Astrocyte (in vitro differentiated cells and primary cell): ENCODE measurements around the gene CLCA2. TPM values are rescaled to one million over a fixed set of nuclear protein-coding genes. Genes with fewer than 3 reads are reported as not detected.

Source experiments
- DNase-seq: peaks from one replicate; pipeline ENCODE4 v3.0.0-alpha.2; 2010; ENCODE audit warnings: low read depth
- FAIRE-seq: peaks from 2 replicates; lab custom pipeline; 2011; peaks lifted over from hg19 to GRCh38; lab: Jason Lieb, UNC
- H2AFZ ChIP-seq: 2 replicates; pipeline ENCODE4 v1.6.0; 2012; ENCODE audit warnings: low read depth, low read length, inconsistent platforms
- H3K27ac ChIP-seq: 2 replicates; pipeline ENCODE4 v1.5.1; 2011; ENCODE audit warnings: low read depth, low read length, inconsistent platforms
- H3K27me3 ChIP-seq: 2 replicates; pipeline ENCODE4 v1.6.0; 2011; ENCODE audit warnings: low read length, inconsistent platforms; ENCODE audit not compliant: insufficient read depth
- H3K36me3 ChIP-seq: 2 replicates; pipeline ENCODE4 v1.5.1; 2011; ENCODE audit warnings: low read length, inconsistent platforms; ENCODE audit not compliant: insufficient read depth
- H3K4me1 ChIP-seq: 2 replicates; pipeline ENCODE4 v1.5.1; 2011; ENCODE audit warnings: low read length, inconsistent platforms; ENCODE audit not compliant: insufficient read depth
- H3K4me2 ChIP-seq: 2 replicates; pipeline ENCODE4 v1.6.0; 2012; ENCODE audit warnings: low read length, inconsistent platforms
- H3K4me3 ChIP-seq: 2 replicates; pipeline ENCODE4 v1.5.1; 2011; ENCODE audit warnings: low read depth, mild to moderate bottlenecking, low read length, inconsistent platforms; ENCODE audit not compliant: insufficient read depth
- H3K79me2 ChIP-seq: 2 replicates; pipeline ENCODE4 v1.6.0; 2012; ENCODE audit warnings: mild to moderate bottlenecking, low read length, inconsistent platforms; ENCODE audit not compliant: insufficient read depth
- H3K9ac ChIP-seq: 2 replicates; pipeline ENCODE4 v1.6.0; 2012; ENCODE audit warnings: mild to moderate bottlenecking, low read length, inconsistent platforms
- H3K9me3 ChIP-seq: 2 replicates; pipeline ENCODE4 v1.5.1; 2012; ENCODE audit warnings: low read depth, mild to moderate bottlenecking, low read length, inconsistent platforms; ENCODE audit not compliant: insufficient read depth
- H4K20me1 ChIP-seq: 2 replicates; pipeline ENCODE4 v1.6.0; 2012; ENCODE audit warnings: low read length, inconsistent platforms; ENCODE audit not compliant: insufficient read depth
- H3K27ac Mint-ChIP-seq: one replicate; pipeline ENCODE4 v1.8.0; 2021; ENCODE audit warnings: mild to moderate bottlenecking, mixed read lengths; ENCODE audit not compliant: unreplicated experiment
- H3K27me3 Mint-ChIP-seq: one replicate; pipeline ENCODE4 v1.8.0; 2021; ENCODE audit warnings: low read depth, mixed read lengths; ENCODE audit not compliant: unreplicated experiment
- H3K36me3 Mint-ChIP-seq: one replicate; pipeline ENCODE4 v1.8.0; 2021; ENCODE audit warnings: low read depth, mixed read lengths; ENCODE audit not compliant: unreplicated experiment
- H3K4me1 Mint-ChIP-seq: one replicate; pipeline ENCODE4 v1.8.0; 2021; ENCODE audit warnings: low read depth, mixed read lengths; ENCODE audit not compliant: unreplicated experiment
- H3K4me3 Mint-ChIP-seq: one replicate; pipeline ENCODE4 v1.8.0; 2021; ENCODE audit warnings: mild to moderate bottlenecking, moderate library complexity, mixed read lengths; ENCODE audit not compliant: unreplicated experiment
- H3K9me3 Mint-ChIP-seq: one replicate; pipeline ENCODE4 v1.8.0; 2021; ENCODE audit warnings: mild to moderate bottlenecking, mixed read lengths; ENCODE audit not compliant: unreplicated experiment
- CTCF ChIP-seq: IDR thresholded peaks from 2 replicates; pipeline ENCODE4 v1.5.1; 2011; ENCODE audit warnings: low read depth, mild to moderate bottlenecking, inconsistent platforms, low read length, moderate library complexity; ENCODE audit not compliant: insufficient read depth
- EZH2 ChIP-seq: IDR thresholded peaks from 2 replicates; pipeline ENCODE4 v1.6.1; 2012; ENCODE audit warnings: mild to moderate bottlenecking, low read length, inconsistent platforms; ENCODE audit not compliant: insufficient read depth
- total RNA-seq: library from RNA; stranded (reverse); gene quantifications from 2 replicates; pipeline ENCODE4 v1.2.1, GENCODE V29; 2021

The CLCA2 gene
- total RNA-seq, 1 donor from 2014 or later: 0.77 TPM

GRCh38 chr1:86382878-86383277 lies 41.1 kb upstream of the CLCA2 start:
- no peak for FAIRE-seq

GRCh38 chr1:86387916-86388627 lies 35.9 kb upstream of the CLCA2 start:
- no peaks in the 10 kb centered on the region for H3K4me1 ChIP-seq
- Mint-ChIP-seq H3K9me3 (no peaks in the 10 kb centered on the region), H3K4me1 (peaks cover 19% of the 10 kb centered on the region), H3K36me3 (peaks cover 7% of the 10 kb centered on the region), H3K27ac (no peak overlapping the region), H3K27me3 (no peaks in the 10 kb centered on the region), H3K4me3 (no peak overlapping the region)
- DNase-seq: no peak
- no peak for FAIRE-seq
- no peaks in the 10 kb centered on the region for H3K27me3 ChIP-seq
- H3K4me3 ChIP-seq: no peak overlapping the region
- H3K27ac ChIP-seq: no peak overlapping the region
- H3K9ac ChIP-seq: no peak overlapping the region
- H2AFZ ChIP-seq: no peak overlapping the region
- TF ChIP-seq CTCF (no peak), EZH2 (no peak)
- peaks cover 4% of the 10 kb centered on the region for H4K20me1 ChIP-seq
- no peaks in the 10 kb centered on the region for H3K36me3 ChIP-seq
- H3K79me2 ChIP-seq: peaks cover 70% of the 10 kb centered on the region
- H3K9me3 ChIP-seq: no peaks in the 10 kb centered on the region
- no peak overlapping the region for H3K4me2 ChIP-seq

More at GRCh38 chr1:86382878-86383277, 41.1 kb upstream of the CLCA2 start:
- no peaks in the 10 kb centered on the region for H3K27me3 Mint-ChIP-seq
- Histone ChIP-seq H4K20me1 (no peaks in the 10 kb centered on the region), H3K79me2 (peaks cover 19% of the 10 kb centered on the region), H3K27me3 (no peaks in the 10 kb centered on the region), H3K9me3 (no peaks in the 10 kb centered on the region), H3K36me3 (no peaks in the 10 kb centered on the region), H3K27ac (no peak overlapping the region), H3K9ac (no peak overlapping the region), H3K4me1 (no peaks in the 10 kb centered on the region), H2AFZ (no peak overlapping the region), H3K4me2 (no peak overlapping the region), H3K4me3 (no peak overlapping the region)
- peaks cover 2% of the 10 kb centered on the region for H3K4me1 Mint-ChIP-seq
- no peak for TF ChIP-seq CTCF
- no peak for TF ChIP-seq EZH2
- peaks cover 5% of the 10 kb centered on the region for H3K9me3 Mint-ChIP-seq
- peaks cover 7% of the 10 kb centered on the region for H3K36me3 Mint-ChIP-seq
- no peak overlapping the region for H3K4me3 Mint-ChIP-seq
- no peak for DNase-seq
- H3K27ac Mint-ChIP-seq: no peak overlapping the region

GRCh38 chr1:86388777-86389176 lies 35.2 kb upstream of the CLCA2 start:
- Histone ChIP-seq H3K27me3 (no peaks in the 10 kb centered on the region), H3K9me3 (no peaks in the 10 kb centered on the region), H3K9ac (no peak overlapping the region), H4K20me1 (peaks cover 4% of the 10 kb centered on the region), H3K79me2 (peaks cover 77% of the 10 kb centered on the region), H2AFZ (no peak overlapping the region), H3K36me3 (no peaks in the 10 kb centered on the region), H3K4me1 (no peaks in the 10 kb centered on the region), H3K4me3 (no peak overlapping the region), H3K27ac (no peak overlapping the region), H3K4me2 (no peak overlapping the region)
- no peak overlapping the region for H3K4me3 Mint-ChIP-seq
- H3K27ac Mint-ChIP-seq: no peak overlapping the region
- peaks cover 7% of the 10 kb centered on the region for H3K36me3 Mint-ChIP-seq
- no peak for TF ChIP-seq EZH2
- no peak for TF ChIP-seq CTCF
- FAIRE-seq (peak; percentile 86), DNase-seq (no peak)
- peaks cover 25% of the 10 kb centered on the region for H3K4me1 Mint-ChIP-seq
- H3K27me3 Mint-ChIP-seq: no peaks in the 10 kb centered on the region
- H3K9me3 Mint-ChIP-seq: no peaks in the 10 kb centered on the region
